ENCODE data around the gene HSPA1A.
"Not testable (repeated sequence)": the region's sequence is repeated elsewhere in the genome, so short reads cannot be mapped to it uniquely, and the experiment has no call there.

HSPA1A gene

DNA sequence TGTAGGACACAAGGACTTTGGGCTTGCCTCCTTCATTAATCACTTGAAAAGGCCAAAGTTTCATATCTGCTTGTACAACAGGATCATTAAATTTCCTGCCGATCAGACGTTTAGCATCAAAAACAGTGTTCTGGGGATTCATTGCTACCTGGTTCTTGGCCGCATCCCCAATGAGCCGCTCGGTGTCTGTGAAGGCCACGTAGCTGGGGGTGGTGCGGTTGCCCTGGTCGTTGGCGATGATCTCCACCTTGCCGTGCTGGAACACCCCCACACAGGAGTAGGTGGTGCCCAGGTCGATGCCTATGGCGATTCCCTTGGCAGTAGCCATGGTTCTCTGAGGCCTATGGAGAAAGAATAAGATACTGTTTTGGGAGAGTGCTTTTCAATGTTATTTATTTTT lies 3.7 kb upstream of the HSPA1A start:
- ATAC-seq, result no peak

- no peak for ATAC-seq
These were observed 1.9 kb upstream of the HSPA1A start for GRCh38 chr6:31813465-31813849.

DNA sequence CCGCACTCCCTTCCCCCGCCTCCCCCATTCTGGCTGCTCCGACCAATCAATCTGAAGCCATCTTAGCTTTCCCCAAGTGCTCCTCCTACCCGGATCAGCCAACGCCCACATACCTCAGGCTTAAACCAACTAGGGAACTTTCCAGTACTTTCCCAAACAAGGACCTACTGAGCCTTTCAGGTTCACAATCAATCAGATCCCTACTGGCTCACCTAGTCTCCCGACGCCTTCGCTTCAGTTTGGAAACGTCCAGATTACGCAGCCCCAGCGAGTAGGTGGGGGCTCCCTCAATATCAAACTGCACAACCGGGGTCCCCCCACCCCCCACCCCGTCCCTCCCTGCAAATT lies 692 bp upstream of the HSPA1A start:
- ATAC-seq, result peak; percentile 41 to 46

DNA sequence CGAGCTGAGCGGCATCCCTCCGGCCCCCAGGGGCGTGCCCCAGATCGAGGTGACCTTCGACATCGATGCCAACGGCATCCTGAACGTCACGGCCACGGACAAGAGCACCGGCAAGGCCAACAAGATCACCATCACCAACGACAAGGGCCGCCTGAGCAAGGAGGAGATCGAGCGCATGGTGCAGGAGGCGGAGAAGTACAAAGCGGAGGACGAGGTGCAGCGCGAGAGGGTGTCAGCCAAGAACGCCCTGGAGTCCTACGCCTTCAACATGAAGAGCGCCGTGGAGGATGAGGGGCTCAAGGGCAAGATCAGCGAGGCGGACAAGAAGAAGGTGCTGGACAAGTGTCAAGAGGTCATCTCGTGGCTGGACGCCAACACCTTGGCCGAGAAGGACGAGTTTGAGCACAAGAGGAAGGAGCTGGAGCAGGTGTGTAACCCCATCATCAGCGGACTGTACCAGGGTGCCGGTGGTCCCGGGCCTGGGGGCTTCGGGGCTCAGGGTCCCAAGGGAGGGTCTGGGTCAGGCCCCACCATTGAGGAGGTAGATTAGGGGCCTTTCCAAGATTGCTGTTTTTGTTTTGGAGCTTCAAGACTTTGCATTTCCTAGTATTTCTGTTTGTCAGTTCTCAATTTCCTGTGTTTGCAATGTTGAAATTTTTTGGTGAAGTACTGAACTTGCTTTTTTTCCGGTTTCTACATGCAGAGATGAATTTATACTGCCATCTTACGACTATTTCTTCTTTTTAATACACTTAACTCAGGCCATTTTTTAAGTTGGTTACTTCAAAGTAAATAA lies 2.0 kb downstream of the HSPA1A start:
- not testable (repeated sequence) for ATAC-seq

DNA sequence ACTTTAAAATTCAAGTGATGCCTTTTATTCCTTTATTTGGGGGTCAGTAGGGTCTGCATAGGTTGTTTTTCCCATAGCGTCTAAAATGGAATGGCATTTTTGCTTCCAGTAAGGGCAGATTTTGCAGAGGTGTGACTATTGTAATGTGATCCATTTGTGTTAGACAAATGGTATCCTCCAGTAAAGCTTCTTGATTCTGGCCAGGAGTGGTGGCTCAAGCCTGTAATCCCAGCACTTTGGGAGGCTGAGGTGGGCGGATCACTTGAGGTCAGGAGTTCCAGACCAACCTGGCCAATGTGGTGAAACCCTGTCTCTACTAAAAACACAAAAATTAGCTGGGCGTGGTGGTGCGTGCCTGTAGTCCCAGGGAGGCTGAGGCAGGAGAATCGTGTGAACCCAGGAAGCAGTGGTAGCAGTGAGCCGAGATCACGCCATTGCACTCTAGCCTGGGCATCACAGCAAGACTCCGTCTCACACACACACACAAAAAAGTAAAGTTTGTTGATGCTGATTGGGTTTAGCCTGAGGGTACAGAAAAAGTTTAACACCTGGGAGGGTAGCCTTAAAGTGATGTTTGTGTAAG lies 2.7 kb downstream of the HSPA1A start:
- not testable (repeated sequence) for ATAC-seq

DNA sequence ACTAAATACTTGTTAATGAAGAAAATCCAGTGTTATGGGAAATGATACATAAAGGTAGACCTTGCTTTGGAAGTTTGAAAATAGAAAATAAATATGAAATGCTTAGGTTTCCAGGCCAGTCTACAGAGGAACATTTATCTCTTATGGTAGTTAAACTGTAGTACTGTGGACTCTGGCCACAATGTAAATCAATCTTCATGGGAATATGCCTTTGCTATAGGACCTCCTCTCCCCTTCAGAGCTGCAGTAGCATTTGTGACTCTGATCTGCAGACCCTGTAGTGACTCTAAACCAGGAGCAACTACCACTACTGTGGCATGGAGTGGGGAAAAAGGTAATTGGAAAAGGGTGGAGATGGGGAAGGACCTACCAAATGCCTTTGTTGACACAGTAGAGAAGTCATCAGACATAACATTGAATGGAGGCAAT lies 4.5 kb downstream of the HSPA1A start:
- ATAC-seq, result no peak

GRCh38 chr6:31820399-31820798 lies 5.1 kb downstream of the HSPA1A start:
- not testable (repeated sequence) for ATAC-seq

GRCh38 chr6:31821301-31822035 lies 6.1 kb downstream of the HSPA1A start:
- peak; percentile 27 to 35 for ATAC-seq

- peak; percentile 47 to 50 for ATAC-seq
These were observed 6.9 kb downstream of the HSPA1A start for GRCh38 chr6:31822036-31822821.

DNA sequence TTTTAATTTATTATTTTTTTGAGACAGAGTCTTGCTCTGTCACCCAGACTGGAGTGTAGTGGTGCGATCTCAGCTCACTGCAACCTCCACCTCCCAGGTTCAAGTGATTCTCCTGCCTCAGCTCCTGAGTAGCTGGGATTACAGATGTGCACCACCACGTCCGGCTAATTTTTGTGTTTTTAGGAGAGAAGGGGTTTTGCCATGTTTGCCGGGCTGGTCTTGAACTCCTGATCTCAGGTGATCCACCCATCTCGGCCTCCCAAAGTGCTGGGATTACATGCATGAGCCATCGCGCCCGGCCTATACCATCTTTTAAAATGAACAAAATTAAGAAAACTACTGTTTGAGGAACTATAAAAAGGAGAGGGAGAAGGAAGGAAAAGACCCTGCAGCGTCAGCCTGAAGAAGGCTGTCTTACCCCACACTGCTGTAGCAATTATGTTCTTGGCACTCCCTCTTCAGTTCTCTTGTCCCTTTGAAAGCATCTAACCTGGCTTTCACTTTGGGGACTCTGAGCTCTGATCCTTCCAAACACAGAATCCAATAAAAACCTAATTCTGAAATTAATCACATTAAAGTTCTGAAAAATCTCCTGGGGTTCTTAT lies 8.4 kb downstream of the HSPA1A start:
- not testable (repeated sequence) for ATAC-seq

GRCh38 chr6:31825553-31825952 lies 10.2 kb downstream of the HSPA1A start:
- no peak for ATAC-seq

DNA sequence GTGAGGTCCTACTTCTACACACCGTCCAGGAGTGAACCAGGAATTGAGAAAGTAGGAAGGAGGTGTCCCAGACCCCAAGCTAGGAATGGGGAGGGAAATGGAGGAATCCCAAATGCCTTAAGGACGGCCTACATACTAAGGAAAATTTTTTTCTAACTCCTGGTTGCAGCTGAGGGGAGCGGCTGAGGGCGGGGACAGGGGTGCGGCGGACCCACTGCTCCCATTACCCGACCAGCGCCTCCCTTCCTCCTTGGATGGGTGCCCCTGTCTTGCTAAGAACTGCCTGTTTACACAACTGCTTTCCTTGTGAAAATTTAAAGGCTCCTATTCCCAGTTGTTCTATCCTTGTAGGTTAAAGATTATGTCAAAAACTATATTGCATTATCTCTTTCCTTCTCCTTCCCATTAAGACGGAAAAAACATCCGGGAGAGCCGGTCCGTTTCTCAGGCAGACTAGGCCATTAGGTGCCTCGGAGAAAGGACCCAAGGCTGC lies 11.5 kb downstream of the HSPA1A start:
- ATAC-seq, result peak in 1 of 2 donors; percentile 2

DNA sequence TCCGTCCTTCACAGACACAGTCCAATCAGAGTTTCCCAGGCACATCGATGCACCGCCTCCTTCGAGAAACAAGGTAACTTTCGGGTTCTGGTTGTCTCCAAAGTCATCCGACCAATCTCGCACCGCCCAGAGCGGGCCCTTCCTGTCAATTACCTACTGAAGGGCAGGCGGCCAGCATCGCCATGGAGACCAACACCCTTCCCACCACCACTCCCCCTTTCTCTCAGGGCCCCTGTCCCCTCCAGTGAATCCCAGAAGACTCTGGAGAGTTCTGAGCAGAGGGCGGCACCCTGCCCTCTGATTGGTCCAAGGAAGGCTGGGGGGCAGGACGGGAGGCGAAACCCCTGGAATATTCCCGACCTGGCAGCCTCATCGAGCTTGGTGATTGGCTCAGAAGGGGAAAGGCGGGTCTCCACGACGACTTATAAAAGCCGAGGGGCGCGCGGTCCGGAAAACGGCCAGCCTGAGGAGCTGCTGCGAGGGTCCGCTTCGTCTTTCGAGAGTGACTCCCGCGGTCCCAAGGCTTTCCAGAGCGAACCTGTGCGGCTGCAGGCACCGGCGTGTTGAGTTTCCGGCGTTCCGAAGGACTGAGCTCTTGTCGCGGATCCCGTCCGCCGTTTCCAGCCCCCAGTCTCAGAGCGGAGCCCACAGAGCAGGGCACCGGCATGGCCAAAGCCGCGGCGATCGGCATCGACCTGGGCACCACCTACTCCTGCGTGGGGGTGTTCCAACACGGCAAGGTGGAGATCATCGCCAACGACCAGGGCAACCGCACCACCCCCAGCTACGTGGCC lies 12.1 kb downstream of the HSPA1A start, which contains the start of gene HSPA1B:
Gene HSPA1B (plus strand): TSS at position 453 of the 794 bp plus-strand sequence. CDS start 213 bp downstream, at position 666.
- ATAC-seq, result peak; percentile 86 to 88

DNA sequence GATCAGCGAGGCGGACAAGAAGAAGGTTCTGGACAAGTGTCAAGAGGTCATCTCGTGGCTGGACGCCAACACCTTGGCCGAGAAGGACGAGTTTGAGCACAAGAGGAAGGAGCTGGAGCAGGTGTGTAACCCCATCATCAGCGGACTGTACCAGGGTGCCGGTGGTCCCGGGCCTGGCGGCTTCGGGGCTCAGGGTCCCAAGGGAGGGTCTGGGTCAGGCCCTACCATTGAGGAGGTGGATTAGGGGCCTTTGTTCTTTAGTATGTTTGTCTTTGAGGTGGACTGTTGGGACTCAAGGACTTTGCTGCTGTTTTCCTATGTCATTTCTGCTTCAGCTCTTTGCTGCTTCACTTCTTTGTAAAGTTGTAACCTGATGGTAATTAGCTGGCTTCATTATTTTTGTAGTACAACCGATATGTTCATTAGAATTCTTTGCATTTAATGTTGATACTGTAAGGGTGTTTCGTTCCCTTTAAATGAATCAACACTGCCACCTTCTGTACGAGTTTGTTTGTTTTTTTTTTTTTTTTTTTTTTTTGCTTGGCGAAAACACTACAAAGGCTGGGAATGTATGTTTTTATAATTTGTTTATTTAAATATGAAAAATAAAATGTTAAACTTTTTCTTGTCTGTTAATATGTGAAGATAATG lies 14.4 kb downstream of the HSPA1A start:
- ATAC-seq, result no peak

DNA sequence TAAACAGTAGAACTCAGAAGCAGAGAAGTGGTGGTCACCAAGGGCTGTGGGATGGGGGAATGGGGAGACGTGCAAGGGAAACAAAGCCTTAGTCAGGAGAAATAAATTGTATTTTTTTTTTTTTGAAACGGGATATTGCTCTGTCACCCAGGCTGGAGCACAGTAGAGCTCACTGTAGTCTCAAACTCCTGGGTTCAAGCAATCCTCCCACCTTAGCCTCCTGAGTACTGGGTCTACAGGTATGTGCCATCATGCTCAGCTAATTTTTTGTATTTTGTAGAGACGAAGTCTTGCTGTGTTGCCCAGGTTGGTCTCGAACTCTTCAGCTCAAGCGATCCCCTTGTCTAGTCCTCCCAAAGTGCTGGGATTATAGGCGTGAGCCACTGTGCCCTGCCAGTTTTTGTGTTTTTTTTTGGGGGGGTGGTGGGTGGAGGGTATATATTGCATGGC lies 15.6 kb downstream of the HSPA1A start:
- ATAC-seq, result no peak

DNA sequence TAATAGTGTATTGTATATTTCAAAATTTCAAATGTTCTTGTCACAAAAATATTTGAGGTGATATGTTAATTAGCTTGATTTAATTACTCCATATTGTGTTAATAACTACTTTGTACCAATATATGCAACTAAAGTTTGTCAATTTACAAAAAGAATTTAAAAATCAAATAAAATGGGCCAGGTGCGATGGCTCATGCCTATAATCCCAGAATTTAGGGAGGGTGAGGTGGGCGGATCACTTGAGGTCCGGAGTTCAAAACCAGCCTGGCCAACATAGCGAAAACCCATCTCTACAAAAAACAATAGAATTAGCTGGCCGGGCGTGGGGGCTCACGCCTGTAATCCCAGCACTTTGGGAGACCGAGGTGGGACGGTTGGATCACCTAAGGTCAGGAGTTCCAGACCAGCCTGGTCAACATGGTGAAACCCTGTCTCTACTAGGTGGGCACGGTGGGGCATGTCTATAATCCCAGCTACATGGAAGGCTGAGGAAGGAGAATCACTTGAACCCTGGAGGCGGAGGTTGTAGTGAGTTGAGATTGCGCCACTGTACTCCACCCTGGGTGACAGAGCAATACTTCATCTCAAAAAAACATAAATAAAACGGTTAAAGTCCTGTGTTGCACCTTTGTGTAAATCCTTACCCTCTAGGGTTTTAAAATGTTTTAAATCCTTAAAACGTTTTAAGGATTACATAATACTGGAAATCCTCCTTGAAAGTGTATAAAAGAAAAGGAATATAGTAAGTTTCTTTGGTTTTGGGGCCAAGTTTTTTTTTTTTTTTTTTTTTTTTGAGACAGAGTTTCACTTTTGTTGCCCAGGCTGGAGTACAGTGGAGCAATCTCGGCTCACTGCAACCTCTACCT lies 16.2 kb downstream of the HSPA1A start:
- ATAC-seq, result no peak

DNA sequence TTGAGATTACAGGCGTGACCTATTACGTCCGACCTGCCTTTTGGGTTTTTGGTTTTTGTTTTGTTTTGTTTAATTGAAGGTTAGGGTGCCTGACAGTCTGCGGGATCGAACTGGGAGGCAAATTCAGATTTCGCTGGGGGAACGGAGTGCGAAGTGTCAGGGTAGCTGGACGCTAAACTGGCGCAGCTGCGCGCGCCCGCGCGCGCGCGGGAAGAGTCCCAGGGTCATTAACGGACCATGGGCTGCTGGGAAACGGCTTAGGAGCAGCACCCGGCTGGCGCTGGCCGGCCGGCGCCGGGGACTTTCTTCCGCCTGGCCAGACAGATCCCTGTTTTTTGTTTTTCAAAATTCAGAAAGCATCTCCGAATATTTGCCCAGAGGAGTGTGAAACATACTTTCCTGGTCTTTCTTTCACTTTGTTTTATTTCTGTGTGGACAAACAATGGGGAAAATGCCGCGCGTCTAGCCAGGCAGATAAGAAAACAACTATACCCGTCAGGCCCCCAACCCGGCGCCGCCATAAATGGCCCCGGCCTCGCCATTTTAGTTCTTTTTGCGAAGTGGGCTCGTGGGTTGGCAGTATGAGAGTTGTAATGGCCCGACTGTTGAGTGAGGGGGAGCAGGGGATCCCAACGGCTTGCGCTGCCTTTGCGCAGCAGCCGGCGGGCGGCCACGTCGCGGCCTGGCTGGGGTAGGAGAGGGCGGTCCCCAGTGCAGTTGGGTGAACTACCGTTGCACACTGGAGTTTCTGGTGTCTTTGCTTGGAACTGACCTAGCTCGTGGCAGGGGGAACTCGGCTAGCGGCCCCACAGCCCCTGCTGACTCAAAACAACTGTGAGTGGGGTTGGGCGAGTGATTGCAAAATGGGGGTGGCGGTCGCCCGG lies 19.3 kb downstream of the HSPA1A start:
- ATAC-seq, result peak; percentile 64 to 67

- ATAC-seq, result no peak
These were observed 20.7 kb downstream of the HSPA1A start for GRCh38 chr6:31836047-31836473.
